Heart left ventricle (tissue), 13 donors: Measurements from ENCODE around the gene NWD2.

Source experiments
- POLR2A ChIP-seq, 2 donors: fragments of 450-650 bp; IDR thresholded peaks; one replicate each; pipeline ENCODE4 v1.6.1; 2017; ENCODE audit warnings: antibody characterized with exemption in 2 of 2, mild to moderate bottlenecking in 2 of 2, moderate library complexity in 2 of 2
- TF ChIP-seq, protein P1 (sequence below), 12 donors: fragments of 200-600 bp; sonication (generic) in 4 of 12; IDR thresholded peaks; one replicate each; pipeline versions ENCODE4 v1.5.0 to v1.8.0; 2018 to 2022; ENCODE audit warnings: antibody characterized with exemption in 12 of 12, mild to moderate bottlenecking in 5 of 12
- donor health status: ischemic (EF 13 %, LVEDD 7.1; RV severe dilation, severe dysfunction).
- donor health status: DM: no; HTN: yes; CAD: no.
- donor health status: DM: no; HTN: no; CAD: no.
- donor health status: ischemic (EF 25% LVEDD 6.9; RV normal size, moderate dysfunction).
- donor health status: ischemic (EF 25% LVEDD 5.7; RV mildly dilated, moderate dysfunction).
- donor health status: ischemic (EF 35%, LVEDD 5.7; RV mildly dilated, moderate dysfunction).
- donor health status: nonischemic (EF 11% LVEDD 7.7; RV severe dilation, severe dysfunction).
- donor health status: DM: yes; HTN: yes; CAD: no.
- donor health status: PGD.
- donor health status: ischemic (EF 29% LVEDD 5.4; RV normal size, mild dysfunction).
- donor health status: nonischemic (EF 23%, LVEDD 6.1; RV moderate dilation, normal function).

DNA sequence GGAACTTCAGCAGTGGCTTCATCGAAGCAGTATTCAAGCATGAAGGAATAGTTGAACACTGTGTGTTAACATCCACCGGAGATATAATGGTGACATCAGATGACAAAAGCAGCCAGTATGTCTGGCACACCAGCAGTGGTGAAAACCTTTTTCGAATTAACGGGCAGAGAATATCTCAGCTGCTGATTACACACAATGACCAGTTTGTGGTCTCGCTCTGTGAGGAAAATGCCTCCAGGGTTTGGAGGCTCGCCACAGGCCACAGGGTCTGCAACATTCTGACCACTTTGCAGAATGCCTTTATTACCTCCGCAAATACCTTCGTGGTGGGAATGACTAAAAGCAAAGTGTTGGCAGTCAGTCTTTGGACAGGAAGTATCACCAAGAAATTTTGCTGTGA lies 201.5 kb downstream of the NWD2 start:
- TF ChIP-seq, protein P1, sequence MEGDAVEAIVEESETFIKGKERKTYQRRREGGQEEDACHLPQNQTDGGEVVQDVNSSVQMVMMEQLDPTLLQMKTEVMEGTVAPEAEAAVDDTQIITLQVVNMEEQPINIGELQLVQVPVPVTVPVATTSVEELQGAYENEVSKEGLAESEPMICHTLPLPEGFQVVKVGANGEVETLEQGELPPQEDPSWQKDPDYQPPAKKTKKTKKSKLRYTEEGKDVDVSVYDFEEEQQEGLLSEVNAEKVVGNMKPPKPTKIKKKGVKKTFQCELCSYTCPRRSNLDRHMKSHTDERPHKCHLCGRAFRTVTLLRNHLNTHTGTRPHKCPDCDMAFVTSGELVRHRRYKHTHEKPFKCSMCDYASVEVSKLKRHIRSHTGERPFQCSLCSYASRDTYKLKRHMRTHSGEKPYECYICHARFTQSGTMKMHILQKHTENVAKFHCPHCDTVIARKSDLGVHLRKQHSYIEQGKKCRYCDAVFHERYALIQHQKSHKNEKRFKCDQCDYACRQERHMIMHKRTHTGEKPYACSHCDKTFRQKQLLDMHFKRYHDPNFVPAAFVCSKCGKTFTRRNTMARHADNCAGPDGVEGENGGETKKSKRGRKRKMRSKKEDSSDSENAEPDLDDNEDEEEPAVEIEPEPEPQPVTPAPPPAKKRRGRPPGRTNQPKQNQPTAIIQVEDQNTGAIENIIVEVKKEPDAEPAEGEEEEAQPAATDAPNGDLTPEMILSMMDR (IDR thresholded peaks at IDR 0.05), result no peak
- TF ChIP-seq POLR2A (IDR thresholded peaks at IDR 0.05), result no peak
